Endothelial cell of umbilical vein (primary cell): ENCODE measurements around the gene ANO1. TPM values are rescaled to one million over a fixed set of nuclear protein-coding genes. Genes with fewer than 3 reads are reported as not detected.

Source experiments
- BruUV-seq: library from RNA; stranded (reverse); fragments of 400-500 nt; replicated peaks from 2 replicates; lab custom pipeline; 2021; lab: Mats Ljungman, UMichigan
- CTCF ChIA-PET: fragments of 300-600, 350-600 bp; sonication (Branson Sonifier 250); formaldehyde crosslinking; loops from one replicate; lab custom pipeline; 2021; ENCODE audit warnings: antibody characterized with exemption, inconsistent platforms; lab: Charles Lee
- POLR2A ChIA-PET: fragments of 300-600, 350-600 bp; sonication (Branson Sonifier 250); formaldehyde crosslinking; loops from one replicate; lab custom pipeline; 2021; ENCODE audit warnings: antibody characterized with exemption, inconsistent platforms; lab: Charles Lee
- DNase-seq: peaks from one replicate; pipeline ENCODE4 v3.0.0-alpha.2; 2011; ENCODE audit warnings: low read depth, low spot score
- FAIRE-seq: peaks from 2 replicates; lab custom pipeline; 2011; peaks lifted over from hg19 to GRCh38; lab: Jason Lieb, UNC
- H2AFZ ChIP-seq: 2 replicates; pipeline ENCODE4 v1.6.0; 2012; ENCODE audit warnings: low read depth, low read length, control low read depth, inconsistent platforms
- H3K27ac ChIP-seq: 2 replicates; pipeline ENCODE4 v1.5.1; 2011; ENCODE audit warnings: low read depth, mild to moderate bottlenecking, control low read depth, low read length, moderate library complexity; ENCODE audit not compliant: insufficient read depth
- H3K27me3 ChIP-seq, 2 experiments: 2 replicates each; pipeline versions ENCODE4 v1.6.0 to v1.6.1; 2011; ENCODE audit warnings: low read length in 2 of 2, mixed read lengths in 1 of 2; ENCODE audit not compliant: control insufficient read depth in 2 of 2, insufficient read depth in 2 of 2
- H3K36me3 ChIP-seq, 2 experiments: 2 replicates in 1 of 2; 3 replicates in 1 of 2; pipeline ENCODE4 v1.5.1; 2011; ENCODE audit warnings: low read length in 2 of 2, mild to moderate bottlenecking in 1 of 2, moderate library complexity in 1 of 2; ENCODE audit not compliant: control insufficient read depth in 2 of 2, insufficient read depth in 2 of 2; ENCODE audit errors: extremely low read depth in 1 of 2
- H3K4me1 ChIP-seq: 3 replicates; pipeline ENCODE4 v1.5.1; 2011; ENCODE audit warnings: mild to moderate bottlenecking, low read length; ENCODE audit not compliant: control insufficient read depth, insufficient read depth; ENCODE audit errors: extremely low read depth
- H3K4me2 ChIP-seq: 2 replicates; pipeline ENCODE4 v1.6.1; 2011; ENCODE audit warnings: low read length, control low read depth, mixed read lengths; ENCODE audit not compliant: insufficient read depth
- H3K4me3 ChIP-seq, 3 experiments: fragments of 200-600 bp in 1 of 3; sonication (generic), shearing (Covaris generic) in 1 of 3; replicated peaks in 1 of 3; 2 replicates each; pipeline ENCODE4 v1.5.1; 2011 to 2016; ENCODE audit warnings: control low read depth in 3 of 3, low read length in 3 of 3, mild to moderate bottlenecking in 2 of 3, inconsistent platforms in 1 of 3, low read depth in 1 of 3, moderate library complexity in 1 of 3; ENCODE audit not compliant: insufficient read depth in 1 of 3
- H3K79me2 ChIP-seq: 2 replicates; pipeline ENCODE4 v1.6.0; 2012; ENCODE audit warnings: low read length, inconsistent platforms; ENCODE audit not compliant: control insufficient read depth, insufficient read depth
- H3K9ac ChIP-seq: replicated peaks from 2 replicates; pipeline ENCODE3; 2011; ENCODE audit warnings: low read length, control low read depth; ENCODE audit not compliant: insufficient read depth; ENCODE audit errors: extremely low read depth
- H3K9me1 ChIP-seq: replicated peaks from 3 replicates; pipeline ENCODE4 v1.6.0; 2011; ENCODE audit warnings: mild to moderate bottlenecking, low read length; ENCODE audit not compliant: control insufficient read depth, insufficient read depth; ENCODE audit errors: extremely low read depth
- H3K9me3 ChIP-seq: replicated peaks from 2 replicates; pipeline ENCODE4 v1.5.1; 2012; ENCODE audit warnings: low read length, inconsistent platforms; ENCODE audit not compliant: control insufficient read depth, insufficient read depth
- H4K20me1 ChIP-seq: replicated peaks from 2 replicates; pipeline ENCODE3; 2011; ENCODE audit warnings: mild to moderate bottlenecking, low read length; ENCODE audit not compliant: control insufficient read depth, insufficient read depth; ENCODE audit errors: extremely low read depth
- EZH2 ChIP-seq: IDR thresholded peaks from 2 replicates; pipeline ENCODE4 v1.6.1; 2012; ENCODE audit warnings: borderline replicate concordance, low read depth, mild to moderate bottlenecking, moderate library complexity, low read length, inconsistent platforms; ENCODE audit not compliant: severe bottlenecking
- FOS ChIP-seq: IDR thresholded peaks from 2 replicates; pipeline ENCODE4 v1.6.1; 2011; ENCODE audit warnings: mild to moderate bottlenecking, low read length, moderate library complexity, borderline replicate concordance; ENCODE audit not compliant: insufficient read depth
- GATA2 ChIP-seq: IDR thresholded peaks from 2 replicates; pipeline ENCODE4 v1.7.0; 2011; ENCODE audit warnings: low read depth, mild to moderate bottlenecking, moderate library complexity, mixed read lengths, low read length; ENCODE audit not compliant: insufficient read length, insufficient read depth
- JUN ChIP-seq: IDR thresholded peaks from 2 replicates; pipeline ENCODE4 v1.6.1; 2011; ENCODE audit warnings: borderline replicate concordance, low read depth; ENCODE audit not compliant: insufficient read length, insufficient read depth
- MYC ChIP-seq: IDR thresholded peaks from one replicate; pipeline ENCODE4 v1.6.1; 2011; ENCODE audit warnings: mild to moderate bottlenecking, low read depth, low read length
- POLR2A ChIP-seq: IDR thresholded peaks from 2 replicates; pipeline ENCODE4 v1.6.1; 2012; ENCODE audit warnings: low read depth, mild to moderate bottlenecking, control low read depth, low read length
- POLR2AphosphoS5 ChIP-seq: IDR thresholded peaks from 2 replicates; pipeline ENCODE4 v1.6.1; 2012; ENCODE audit warnings: low read depth, mild to moderate bottlenecking, control low read depth, low read length, moderate library complexity; ENCODE audit not compliant: insufficient read depth
- dilution Hi-C: fragments of 300-500 bp; cut with MboI; formaldehyde crosslinking; loops from one replicate; pipeline ENCODE4 v1.15.0; 2019; ENCODE audit warnings: low sequenced_read_pairs; ENCODE audit not compliant: extremely low pct_ligation_motif_present
- intact Hi-C: fragments of 100-400 bp; cut with micrococcal nuclease; formaldehyde crosslinking; loops from one replicate; pipeline ENCODE4 v1.10.0; 2022
- polyA plus RNA-seq, 4 experiments: library from polyadenylated mRNA; depleted of rRNA in 3 of 4; stranded (reverse) in 3 of 4; unstranded in 1 of 4; fragments of >200 nt; gene quantifications; 2 replicates each; pipeline versions ENCODE4 v1.2.1 to v1.2.3, GENCODE V29; 2011 to 2012; ENCODE audit warnings: missing spikeins in 1 of 4
- total RNA-seq: library from RNA; stranded (reverse); gene quantifications from 2 replicates; pipeline ENCODE4 v1.2.3, GENCODE V29; 2021
- TF ChIP-seq, protein P1 (sequence below): IDR thresholded peaks from 2 replicates; pipeline ENCODE4 v1.6.1; 2011; ENCODE audit not compliant: insufficient read depth, insufficient read length
- TF ChIP-seq, protein P2 (sequence below), 2 donors: IDR thresholded peaks; 1 replicate in 1 of 2; 2 replicates in 1 of 2; pipeline ENCODE4 v1.5.1; 2011; ENCODE audit warnings: low read length in 2 of 2, mild to moderate bottlenecking in 2 of 2, moderate library complexity in 2 of 2, control low read depth in 1 of 2, inconsistent platforms in 1 of 2, low read depth in 1 of 2; ENCODE audit not compliant: insufficient read depth in 1 of 2; ENCODE audit errors: extremely low read depth in 1 of 2

ANO1 gene
- total and polyA plus RNA-seq, 2 donors (not counting 3 experiments of a cell fraction or from before 2014, with no cell fraction given) = 0.03 to 0.40 TPM

- Histone ChIP-seq H3K36me3 (no peaks in the 10 kb centered on the region), H3K9me1 (no peaks in the 10 kb centered on the region), H3K9me3 (no peaks in the 10 kb centered on the region), H4K20me1 (no peaks in the 10 kb centered on the region), H3K4me2 (no peak overlapping the region), H3K4me1 (no peaks in the 10 kb centered on the region), H2AFZ (no peak overlapping the region), H3K27me3 (peaks cover 2 to 15% of the 10 kb centered on the region in 2 experiments), H3K4me3 (no peak overlapping the region), H3K79me2 (no peaks in the 10 kb centered on the region), H3K9ac (no peak overlapping the region), H3K27ac (no peak overlapping the region)
- no TSS peak for BruUV-seq
- intact Hi-C loops = no loop called here
- CTCF ChIA-PET = no interaction called here
- TF ChIP-seq EZH2 (no peak), GATA2 (no peak), JUN (no peak), POLR2A (no peak)
- TF ChIP-seq, protein P1, sequence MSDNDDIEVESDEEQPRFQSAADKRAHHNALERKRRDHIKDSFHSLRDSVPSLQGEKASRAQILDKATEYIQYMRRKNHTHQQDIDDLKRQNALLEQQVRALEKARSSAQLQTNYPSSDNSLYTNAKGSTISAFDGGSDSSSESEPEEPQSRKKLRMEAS = no peak
- POLR2A ChIA-PET = no interaction called here
- DNase-seq (no peak), FAIRE-seq (no peak)
- dilution Hi-C loops = no loop called here
Measured at GRCh38 chr11:70043482-70043881, 34.6 kb upstream of the ANO1 start.

DNA sequence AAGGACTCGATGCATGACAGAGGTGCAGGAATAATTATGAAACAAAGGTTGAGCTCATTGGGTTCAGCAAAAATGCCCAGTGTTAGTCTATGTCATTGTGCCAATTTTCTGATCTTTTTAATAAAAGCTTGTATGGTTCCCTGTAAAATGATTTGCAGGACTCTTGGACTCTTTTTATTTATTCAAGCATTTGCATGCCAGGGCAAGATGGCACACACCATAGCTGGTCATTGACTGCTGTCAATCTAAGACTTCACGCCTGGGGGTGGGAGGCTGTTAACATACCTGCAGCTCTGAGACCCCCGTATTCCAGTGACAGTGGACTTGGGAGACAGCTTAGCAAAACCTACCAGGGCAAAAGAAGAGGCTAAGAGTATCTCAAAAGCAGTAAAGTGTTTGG is 32.0 kb upstream of the ANO1 start:
- no peaks in the 10 kb centered on the region for H4K20me1 ChIP-seq
- CTCF ChIA-PET = interaction anchor here (0.5 to 1.4 kb wide), 6 partner anchors 11 to 1172 kb away, joined by 3 to 4 read pairs (median 3); no protein-coding TSS in a partner anchor
- no TSS peak for BruUV-seq
- H3K4me1 ChIP-seq = no peaks in the 10 kb centered on the region
- no peaks in the 10 kb centered on the region for H3K36me3 ChIP-seq
- no peak overlapping the region for H3K4me2 ChIP-seq
- intact Hi-C loops = no loop called here
- no peak overlapping the region for H3K9ac ChIP-seq
- DNase-seq (no peak), FAIRE-seq (no peak)
- TF ChIP-seq GATA2 (no peak), FOS (no peak), POLR2AphosphoS5 (no peak), POLR2A (no peak), EZH2 (no peak), JUN (no peak), MYC (no peak)
- TF ChIP-seq, protein P1 = no peak
- TF ChIP-seq, protein P2, sequence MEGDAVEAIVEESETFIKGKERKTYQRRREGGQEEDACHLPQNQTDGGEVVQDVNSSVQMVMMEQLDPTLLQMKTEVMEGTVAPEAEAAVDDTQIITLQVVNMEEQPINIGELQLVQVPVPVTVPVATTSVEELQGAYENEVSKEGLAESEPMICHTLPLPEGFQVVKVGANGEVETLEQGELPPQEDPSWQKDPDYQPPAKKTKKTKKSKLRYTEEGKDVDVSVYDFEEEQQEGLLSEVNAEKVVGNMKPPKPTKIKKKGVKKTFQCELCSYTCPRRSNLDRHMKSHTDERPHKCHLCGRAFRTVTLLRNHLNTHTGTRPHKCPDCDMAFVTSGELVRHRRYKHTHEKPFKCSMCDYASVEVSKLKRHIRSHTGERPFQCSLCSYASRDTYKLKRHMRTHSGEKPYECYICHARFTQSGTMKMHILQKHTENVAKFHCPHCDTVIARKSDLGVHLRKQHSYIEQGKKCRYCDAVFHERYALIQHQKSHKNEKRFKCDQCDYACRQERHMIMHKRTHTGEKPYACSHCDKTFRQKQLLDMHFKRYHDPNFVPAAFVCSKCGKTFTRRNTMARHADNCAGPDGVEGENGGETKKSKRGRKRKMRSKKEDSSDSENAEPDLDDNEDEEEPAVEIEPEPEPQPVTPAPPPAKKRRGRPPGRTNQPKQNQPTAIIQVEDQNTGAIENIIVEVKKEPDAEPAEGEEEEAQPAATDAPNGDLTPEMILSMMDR (IDR thresholded peaks at IDR 0.05; ENCODE audit: extremely low read depth in 1 of 2, insufficient read depth in 1 of 2, low read depth in 1 of 2, low read length in 2 of 2) = no peak
- no peak overlapping the region for H3K4me3 ChIP-seq
- H3K79me2 ChIP-seq = no peaks in the 10 kb centered on the region
- no peak overlapping the region for H2AFZ ChIP-seq
- H3K9me1 ChIP-seq = no peaks in the 10 kb centered on the region
- no peaks in the 10 kb centered on the region for H3K9me3 ChIP-seq
- peaks cover 5 to 22% of the 10 kb centered on the region in 2 experiments for H3K27me3 ChIP-seq
- POLR2A ChIA-PET = no interaction called here
- H3K27ac ChIP-seq = no peak overlapping the region
- dilution Hi-C loops = no loop called here
